ENCODE measurements around the gene NALCN.
"Not testable (repeated sequence)": the region's sequence is repeated elsewhere in the genome, so short reads cannot be mapped to it uniquely, and the experiment has no call there.

NALCN gene

GRCh38 chr13:101331731-101332130 lies 84.6 kb downstream of the NALCN start:
- DNase-seq: no peak

GRCh38 chr13:101327871-101328270 lies 88.4 kb downstream of the NALCN start:
- no peak for DNase-seq

GRCh38 chr13:101326710-101327109 lies 89.6 kb downstream of the NALCN start:
- no peak for DNase-seq

GRCh38 chr13:101325423-101325822 lies 90.9 kb downstream of the NALCN start:
- DNase-seq: no peak

GRCh38 chr13:101323601-101324000 lies 92.7 kb downstream of the NALCN start:
- DNase-seq: no peak

GRCh38 chr13:101317986-101318523 lies 98.3 kb downstream of the NALCN start:
- DNase-seq: no peak

GRCh38 chr13:101313479-101313878 lies 102.8 kb downstream of the NALCN start:
- not testable (repeated sequence) for DNase-seq

GRCh38 chr13:101309014-101309619 lies 107.2 kb downstream of the NALCN start:
- DNase-seq: no peak

- DNase-seq: no peak
Measured at GRCh38 chr13:101308247-101309013, 107.9 kb downstream of the NALCN start.

GRCh38 chr13:101307181-101307701 lies 109.1 kb downstream of the NALCN start:
- no peak for DNase-seq

- DNase-seq: no peak
Measured at GRCh38 chr13:101306773-101307172, 109.5 kb downstream of the NALCN start.

- DNase-seq: no peak
Measured at GRCh38 chr13:101305981-101306411, 110.3 kb downstream of the NALCN start.

GRCh38 chr13:101303521-101303920 lies 112.8 kb downstream of the NALCN start:
- no peak for DNase-seq

- no peak for DNase-seq
Measured at GRCh38 chr13:101301053-101301452, 115.3 kb downstream of the NALCN start.

- no peak for DNase-seq
Measured at GRCh38 chr13:101300531-101300930, 115.8 kb downstream of the NALCN start.

- no peak for DNase-seq
Measured at GRCh38 chr13:101298517-101298916, 117.8 kb downstream of the NALCN start.

- no peak for DNase-seq
Measured at GRCh38 chr13:101297794-101298193, 118.5 kb downstream of the NALCN start.

GRCh38 chr13:101292711-101293110 lies 123.6 kb downstream of the NALCN start:
- DNase-seq: no peak

- no peak for DNase-seq
Measured at GRCh38 chr13:101291646-101292515, 124.4 kb downstream of the NALCN start.

- DNase-seq: no peak
Measured at GRCh38 chr13:101291206-101291605, 125.1 kb downstream of the NALCN start.

- no peak for DNase-seq
Measured at GRCh38 chr13:101289764-101290163, 126.5 kb downstream of the NALCN start.

- DNase-seq: no peak
Measured at GRCh38 chr13:101283782-101284181, 132.5 kb downstream of the NALCN start.

- DNase-seq: no peak
Measured at GRCh38 chr13:101272886-101273285, 143.4 kb downstream of the NALCN start.
